ENCODE measurements around the gene CLCN7.

Gene CLCN7

DNA sequence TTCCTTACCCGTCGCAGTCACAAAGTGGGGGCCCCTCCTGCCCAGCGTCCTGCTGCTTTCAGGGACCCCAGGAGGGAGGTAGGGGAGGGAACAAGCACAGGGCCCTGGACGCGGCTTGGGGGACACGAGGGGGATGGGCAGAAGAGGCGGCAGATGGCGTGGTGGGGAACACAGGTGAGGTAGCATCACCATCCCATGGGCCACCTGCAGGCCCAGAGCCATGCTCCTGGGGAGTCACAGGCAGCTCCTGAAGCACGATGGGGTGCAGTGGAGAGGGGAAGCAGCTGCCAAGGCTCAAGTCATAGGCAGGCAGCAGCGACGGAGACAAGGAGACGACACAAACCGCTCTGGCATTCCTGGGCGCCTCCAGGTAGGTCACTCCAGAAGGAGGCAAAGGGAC lies 71.1 kb downstream of the CLCN7 start:
- Mint-ChIP-seq H3K4me3 (no peak overlapping the region), H3K9me3 (no peaks in the 10 kb centered on the region), H3K27ac (no peak overlapping the region), H3K36me3 (peaks cover 75% of the 10 kb centered on the region), H3K4me1 (peaks cover 34% of the 10 kb centered on the region)
- DNase-seq (ENCODE audit: low spot score in 2 of 2) (no peak), ATAC-seq (no peak)

DNA sequence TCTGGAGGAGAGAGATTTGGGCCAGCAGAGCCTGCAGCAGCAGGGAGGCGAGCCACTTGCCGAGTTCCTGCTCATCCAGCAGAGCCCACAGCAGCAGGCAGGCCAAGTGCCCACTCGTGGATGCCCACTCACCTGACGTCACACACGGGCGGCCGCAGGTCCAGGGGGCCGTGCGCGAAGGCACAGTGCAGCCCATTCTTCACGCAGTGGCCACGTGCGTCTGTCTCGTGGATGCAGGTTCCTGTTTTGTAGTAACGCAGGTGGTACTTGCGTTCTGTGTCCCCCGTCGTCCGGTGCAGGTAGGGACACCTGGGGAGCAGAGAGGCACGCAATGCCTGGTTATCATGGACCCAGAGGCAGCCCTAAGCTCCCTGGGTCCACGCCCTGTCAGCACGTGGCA lies 71.8 kb downstream of the CLCN7 start:
- peaks cover 29% of the 10 kb centered on the region for H3K4me1 Mint-ChIP-seq
- H3K4me3 Mint-ChIP-seq = no peak overlapping the region
- ATAC-seq = no peak
- H3K27ac Mint-ChIP-seq = no peak overlapping the region
- peaks cover 71% of the 10 kb centered on the region for H3K36me3 Mint-ChIP-seq
- H3K9me3 Mint-ChIP-seq = no peaks in the 10 kb centered on the region
- no peak for DNase-seq (ENCODE audit: low spot score in 2 of 2)

DNA sequence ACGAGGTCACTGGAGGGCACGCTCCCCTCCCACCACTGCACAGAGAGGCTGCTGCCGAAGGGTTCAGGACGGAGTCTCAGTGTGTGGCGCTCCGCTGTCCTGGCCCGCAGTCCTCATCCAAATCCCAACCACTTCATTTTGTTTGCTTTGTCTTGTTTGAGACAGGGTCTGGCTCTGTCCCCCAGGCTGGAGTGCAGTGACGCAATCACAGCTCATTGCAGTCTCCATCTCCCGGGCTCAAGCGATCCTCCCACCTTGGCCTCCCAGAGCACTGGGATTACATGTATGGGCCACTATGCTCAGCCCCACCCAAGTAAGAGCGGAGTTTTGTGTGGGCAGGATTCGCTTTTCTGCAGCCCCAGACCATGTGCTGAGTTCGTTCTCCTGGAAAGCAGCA lies 73.1 kb downstream of the CLCN7 start:
- DNase-seq (ENCODE audit: low spot score in 2 of 2) (no peak), ATAC-seq (no peak)
- Mint-ChIP-seq H3K4me1 (peaks cover 24% of the 10 kb centered on the region), H3K27ac (no peak overlapping the region), H3K4me3 (no peak overlapping the region), H3K36me3 (peaks cover 62% of the 10 kb centered on the region), H3K9me3 (no peaks in the 10 kb centered on the region)

DNA sequence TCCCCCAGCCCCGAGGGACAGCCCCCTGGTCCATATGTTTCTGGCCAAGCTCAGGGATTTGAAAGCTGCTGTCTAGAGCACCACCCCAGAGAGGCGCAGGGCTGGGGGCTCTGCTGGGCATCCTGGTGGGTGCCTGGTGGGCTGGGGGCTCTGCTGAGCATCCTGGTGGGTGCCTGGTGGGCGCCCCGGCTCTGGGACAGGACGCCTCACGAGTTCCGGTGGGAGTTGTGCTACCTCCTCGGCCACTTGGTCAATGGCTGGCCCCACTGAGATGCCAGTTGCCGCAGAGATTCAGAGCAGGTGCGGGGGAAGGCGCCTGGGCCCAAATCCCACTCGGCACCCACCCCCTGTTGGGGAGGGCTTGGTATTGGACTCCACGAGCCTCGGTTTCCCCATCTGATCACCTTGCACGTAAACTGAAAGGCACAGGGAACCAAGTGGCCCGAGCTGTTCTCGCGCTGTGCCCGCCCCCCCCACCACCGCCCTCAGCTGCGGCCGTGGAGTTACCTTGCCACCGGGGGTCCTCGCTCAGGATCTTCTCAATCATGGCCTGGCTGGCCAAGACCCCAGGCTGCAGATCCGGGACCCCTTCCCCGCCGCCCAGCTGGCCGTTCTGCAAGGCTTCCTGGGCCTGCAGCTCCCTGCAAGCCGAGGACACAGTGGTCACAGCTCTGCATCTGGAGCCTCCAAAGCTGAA lies 73.6 kb downstream of the CLCN7 start:
- Mint-ChIP-seq H3K36me3 (peaks cover 57% of the 10 kb centered on the region), H3K27ac (no peak overlapping the region), H3K4me3 (no peak overlapping the region), H3K4me1 (peaks cover 24% of the 10 kb centered on the region), H3K9me3 (no peaks in the 10 kb centered on the region)
- DNase-seq (ENCODE audit: low spot score in 2 of 2) (no peak), ATAC-seq (no peak)

DNA sequence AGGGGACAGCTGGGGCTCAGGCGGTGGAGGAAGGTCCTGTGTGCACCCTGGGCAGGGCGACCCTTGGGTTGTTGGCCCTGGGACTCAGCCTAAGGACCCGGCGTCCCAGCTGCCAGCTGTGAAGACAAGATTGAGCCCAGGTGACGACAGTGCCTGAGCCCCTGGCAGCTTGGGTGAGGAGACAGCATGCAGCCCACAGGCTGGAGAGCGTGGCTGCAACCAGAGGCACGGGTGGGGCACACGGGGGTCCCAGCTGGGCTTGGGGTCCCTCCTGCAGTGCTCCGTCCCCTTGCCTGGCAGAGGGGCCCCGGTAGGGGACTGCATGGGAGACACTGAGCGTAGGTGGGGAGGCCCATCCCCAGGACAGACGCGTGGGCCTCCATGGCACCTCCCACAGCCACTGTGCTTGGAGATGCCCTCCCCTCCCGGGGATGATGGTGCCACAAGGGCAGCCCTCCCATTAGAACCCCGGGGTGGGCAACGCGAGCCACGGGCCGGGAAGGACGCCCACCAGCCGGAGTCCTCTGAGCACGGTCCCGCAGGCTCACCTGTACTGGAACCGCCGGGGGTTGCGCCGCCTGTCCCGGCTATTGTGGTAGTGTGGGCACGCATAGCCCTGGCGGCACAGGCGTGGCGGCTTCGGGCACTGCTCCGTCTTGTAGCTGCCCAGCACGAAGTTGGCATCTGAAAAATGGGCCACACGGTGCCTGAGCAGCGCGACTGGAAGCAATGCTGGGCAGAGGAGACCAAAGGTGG lies 75.8 kb downstream of the CLCN7 start:
- Mint-ChIP-seq H3K36me3 (peaks cover 54% of the 10 kb centered on the region), H3K4me1 (peaks cover 16% of the 10 kb centered on the region), H3K4me3 (no peak overlapping the region), H3K9me3 (no peaks in the 10 kb centered on the region), H3K27ac (no peak overlapping the region)
- ATAC-seq (no peak), DNase-seq (ENCODE audit: low spot score in 2 of 2) (no peak)

DNA sequence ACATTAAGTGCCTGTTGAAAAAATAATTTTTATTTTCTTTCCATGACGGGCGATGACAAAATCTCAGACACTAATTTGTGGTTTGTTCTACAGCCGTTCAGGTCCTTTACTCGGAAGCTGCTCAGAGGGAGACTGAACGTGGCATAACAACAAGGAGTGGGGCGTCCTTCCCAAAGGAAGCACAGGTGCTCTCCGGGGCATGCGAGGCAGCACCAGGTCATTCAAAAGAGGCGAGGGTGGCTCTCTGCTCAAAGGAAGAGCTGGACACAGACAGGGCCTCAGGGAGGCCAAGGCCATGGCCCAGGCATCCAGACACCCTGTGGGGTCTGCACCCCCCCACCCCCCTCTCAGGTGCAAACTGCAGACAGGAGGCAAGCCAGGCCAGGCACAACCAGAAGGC lies 76.5 kb downstream of the CLCN7 start:
- H3K36me3 Mint-ChIP-seq = peaks cover 48% of the 10 kb centered on the region
- peaks cover 12% of the 10 kb centered on the region for H3K4me1 Mint-ChIP-seq
- no peak for DNase-seq (ENCODE audit: low spot score in 2 of 2)
- no peak for ATAC-seq
- no peaks in the 10 kb centered on the region for H3K9me3 Mint-ChIP-seq
- H3K4me3 Mint-ChIP-seq = no peak overlapping the region
- H3K27ac Mint-ChIP-seq = no peak overlapping the region

DNA sequence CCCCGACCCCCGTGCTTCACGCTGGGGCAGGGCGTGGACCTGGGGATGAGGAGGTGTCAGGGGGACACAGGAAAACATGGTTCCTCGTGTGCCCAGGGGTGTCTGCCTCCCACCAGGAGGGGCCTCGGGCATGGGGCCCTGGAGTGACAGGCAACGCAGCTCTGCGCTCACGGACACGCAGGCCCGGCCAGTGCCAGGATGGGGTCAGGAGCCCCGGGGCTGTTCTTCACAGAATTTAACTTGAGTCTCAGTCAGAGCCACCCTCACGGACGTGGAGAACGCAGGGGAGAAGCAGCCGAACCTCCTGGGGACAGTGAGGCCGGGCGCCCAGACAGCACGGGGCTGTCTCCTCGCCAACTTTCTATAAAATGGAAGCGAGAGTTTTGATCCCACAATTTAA lies 77.0 kb downstream of the CLCN7 start:
- Mint-ChIP-seq H3K4me1 (peaks cover 10% of the 10 kb centered on the region), H3K36me3 (peaks cover 48% of the 10 kb centered on the region), H3K4me3 (no peak overlapping the region), H3K9me3 (no peaks in the 10 kb centered on the region), H3K27ac (no peak overlapping the region)
- no peak for DNase-seq (ENCODE audit: low spot score in 2 of 2)
- no peak for ATAC-seq

DNA sequence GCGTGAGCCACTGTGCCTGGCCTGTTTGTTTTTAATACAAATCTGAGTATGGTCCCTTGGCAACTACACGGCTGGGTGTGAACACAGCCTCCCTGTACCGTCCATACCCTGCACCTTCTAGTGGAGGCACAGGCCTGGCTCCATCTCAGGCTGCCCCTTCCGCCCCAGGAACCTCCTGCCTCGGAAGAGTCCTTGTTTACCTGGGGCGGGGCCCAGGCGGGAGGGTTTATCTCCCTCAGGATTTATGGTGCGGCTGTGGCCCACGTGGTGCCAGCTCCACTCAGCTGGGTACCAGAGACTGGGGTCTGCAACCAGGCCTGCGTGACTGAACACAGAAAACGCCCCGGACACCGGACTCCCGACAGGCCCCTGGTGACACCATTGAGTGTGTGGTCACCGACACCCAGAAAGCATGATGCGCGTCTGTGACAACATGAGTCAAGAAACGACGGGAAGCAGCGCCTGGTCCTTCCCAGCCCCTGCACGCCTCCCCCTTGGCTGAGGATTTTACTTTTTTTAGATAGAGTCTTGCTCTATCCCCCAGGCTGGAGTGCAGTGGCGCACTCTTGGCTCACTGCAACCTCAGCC lies 79.3 kb downstream of the CLCN7 start:
- H3K36me3 Mint-ChIP-seq = peaks cover 51% of the 10 kb centered on the region
- H3K4me1 Mint-ChIP-seq = no peaks in the 10 kb centered on the region
- H3K27ac Mint-ChIP-seq = no peak overlapping the region
- H3K9me3 Mint-ChIP-seq = no peaks in the 10 kb centered on the region
- DNase-seq (ENCODE audit: low spot score in 2 of 2) (no peak), ATAC-seq (no peak)
- H3K4me3 Mint-ChIP-seq = no peak overlapping the region

Measured in stimulated activated effector memory CD8-positive, alpha-beta T cell treated with anti-CD3 and anti-CD28 coated beads, Interleukin-12 subunit alpha, Interleukin-12 subunit beta, amount 100 ng/mL, for 72 hours (primary cell).